ENCODE data around the gene AEBP1. TPM values are rescaled to one million over a fixed set of nuclear protein-coding genes. Genes with fewer than 3 reads are reported as not detected.

Gene AEBP1
- total and polyA plus RNA-seq, 7 donors, result 2.8 to 22.0 (median 7.8) TPM

DNA sequence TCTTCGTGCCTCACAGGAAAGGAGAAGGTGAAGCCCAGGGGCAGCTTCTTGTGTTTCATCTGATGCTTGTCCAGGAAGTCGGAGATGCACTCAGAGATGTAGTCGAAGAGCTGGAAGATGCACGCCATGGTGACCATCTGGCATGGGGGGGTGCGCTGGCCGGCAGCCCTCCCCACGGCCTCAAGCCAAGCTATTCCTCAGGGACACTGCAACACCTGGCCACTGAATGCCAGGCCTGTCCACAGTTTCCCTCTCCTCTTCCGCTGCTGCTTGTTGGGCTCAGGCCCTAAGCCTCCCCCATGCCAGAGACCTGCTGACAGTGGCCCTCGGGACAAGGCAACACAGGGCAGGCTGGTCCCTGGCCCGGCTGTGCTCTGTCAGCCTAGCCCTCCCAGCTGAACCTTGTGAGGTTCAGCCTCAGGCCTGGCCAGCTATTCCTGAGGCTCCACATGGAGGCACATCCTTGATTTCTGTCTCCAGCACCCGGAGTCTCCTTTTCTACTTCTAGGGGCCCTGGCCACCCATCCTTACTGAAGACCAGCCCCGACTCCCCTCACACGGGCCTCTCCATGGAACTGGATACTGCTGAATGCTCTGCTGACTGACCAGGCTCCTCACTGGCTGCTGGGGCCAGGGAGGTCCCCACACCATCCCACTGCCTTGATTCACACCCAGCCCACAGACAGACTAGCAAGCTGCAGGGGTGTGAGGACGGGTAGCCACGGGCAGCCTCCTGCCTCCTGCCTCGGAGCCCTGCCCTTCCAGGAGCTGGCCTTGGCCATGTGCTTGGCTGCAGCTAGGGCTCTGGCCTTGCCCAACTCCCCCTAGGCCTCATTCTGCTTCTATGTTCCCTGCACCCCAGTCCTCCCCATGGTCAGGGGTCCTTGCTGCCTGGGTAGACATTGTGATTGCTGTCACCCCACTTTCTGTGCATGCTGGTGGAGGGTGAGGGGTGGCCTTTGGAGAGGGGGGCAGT, 47.1 kb downstream of the AEBP1 start:
- no peak overlapping the region for H3K4me3 ChIP-seq
- ATAC-seq (no peak), DNase-seq (no peak)
- H3K4me1 ChIP-seq, result no peaks in the 10 kb centered on the region
- H3K36me3 ChIP-seq (ENCODE audit: insufficient read depth in 1 of 2, low read depth in 1 of 2), result no peaks in the 10 kb centered on the region
- peaks cover 0 to 6% (median 0%) of the 10 kb centered on the region in 3 donors for H3K27me3 ChIP-seq (ENCODE audit: insufficient read depth in 3 of 3, low read length in 2 of 3)
- no peaks in the 10 kb centered on the region for H3K9me3 ChIP-seq
- TF ChIP-seq, protein P1, sequence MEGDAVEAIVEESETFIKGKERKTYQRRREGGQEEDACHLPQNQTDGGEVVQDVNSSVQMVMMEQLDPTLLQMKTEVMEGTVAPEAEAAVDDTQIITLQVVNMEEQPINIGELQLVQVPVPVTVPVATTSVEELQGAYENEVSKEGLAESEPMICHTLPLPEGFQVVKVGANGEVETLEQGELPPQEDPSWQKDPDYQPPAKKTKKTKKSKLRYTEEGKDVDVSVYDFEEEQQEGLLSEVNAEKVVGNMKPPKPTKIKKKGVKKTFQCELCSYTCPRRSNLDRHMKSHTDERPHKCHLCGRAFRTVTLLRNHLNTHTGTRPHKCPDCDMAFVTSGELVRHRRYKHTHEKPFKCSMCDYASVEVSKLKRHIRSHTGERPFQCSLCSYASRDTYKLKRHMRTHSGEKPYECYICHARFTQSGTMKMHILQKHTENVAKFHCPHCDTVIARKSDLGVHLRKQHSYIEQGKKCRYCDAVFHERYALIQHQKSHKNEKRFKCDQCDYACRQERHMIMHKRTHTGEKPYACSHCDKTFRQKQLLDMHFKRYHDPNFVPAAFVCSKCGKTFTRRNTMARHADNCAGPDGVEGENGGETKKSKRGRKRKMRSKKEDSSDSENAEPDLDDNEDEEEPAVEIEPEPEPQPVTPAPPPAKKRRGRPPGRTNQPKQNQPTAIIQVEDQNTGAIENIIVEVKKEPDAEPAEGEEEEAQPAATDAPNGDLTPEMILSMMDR (IDR thresholded peaks at IDR 0.05), result no peak
- intact Hi-C loops (cut with DNase I), result no loop called here
- WGBS, 3 donors, result 73 to 76% (median 75%) methylated on average over 15 to 16 of the region's 16 CpGs
- H3K27ac ChIP-seq, result no peak overlapping the region

DNA sequence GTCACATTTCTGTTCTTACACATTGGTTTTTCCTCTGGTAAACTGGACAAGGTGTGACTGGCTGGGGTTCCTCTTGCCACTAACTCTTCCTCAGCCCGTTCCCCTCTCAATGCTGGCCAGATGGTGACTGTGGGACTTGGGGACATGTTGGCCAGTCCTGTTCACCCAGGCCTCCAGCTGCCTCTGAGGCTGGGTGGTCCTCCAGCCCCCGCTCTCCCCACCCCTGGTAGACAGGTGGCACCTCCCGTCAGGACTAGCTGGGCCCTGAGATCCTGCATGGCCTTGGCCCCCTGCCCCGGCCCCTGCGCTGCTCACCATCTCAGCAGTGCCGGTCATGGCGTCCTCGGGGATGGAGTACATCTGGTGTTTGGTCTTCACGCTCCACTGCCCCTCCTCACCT, 47.8 kb downstream of the AEBP1 start:
- intact Hi-C loops (cut with DNase I), result no loop called here
- ATAC-seq, result no peak

DNA sequence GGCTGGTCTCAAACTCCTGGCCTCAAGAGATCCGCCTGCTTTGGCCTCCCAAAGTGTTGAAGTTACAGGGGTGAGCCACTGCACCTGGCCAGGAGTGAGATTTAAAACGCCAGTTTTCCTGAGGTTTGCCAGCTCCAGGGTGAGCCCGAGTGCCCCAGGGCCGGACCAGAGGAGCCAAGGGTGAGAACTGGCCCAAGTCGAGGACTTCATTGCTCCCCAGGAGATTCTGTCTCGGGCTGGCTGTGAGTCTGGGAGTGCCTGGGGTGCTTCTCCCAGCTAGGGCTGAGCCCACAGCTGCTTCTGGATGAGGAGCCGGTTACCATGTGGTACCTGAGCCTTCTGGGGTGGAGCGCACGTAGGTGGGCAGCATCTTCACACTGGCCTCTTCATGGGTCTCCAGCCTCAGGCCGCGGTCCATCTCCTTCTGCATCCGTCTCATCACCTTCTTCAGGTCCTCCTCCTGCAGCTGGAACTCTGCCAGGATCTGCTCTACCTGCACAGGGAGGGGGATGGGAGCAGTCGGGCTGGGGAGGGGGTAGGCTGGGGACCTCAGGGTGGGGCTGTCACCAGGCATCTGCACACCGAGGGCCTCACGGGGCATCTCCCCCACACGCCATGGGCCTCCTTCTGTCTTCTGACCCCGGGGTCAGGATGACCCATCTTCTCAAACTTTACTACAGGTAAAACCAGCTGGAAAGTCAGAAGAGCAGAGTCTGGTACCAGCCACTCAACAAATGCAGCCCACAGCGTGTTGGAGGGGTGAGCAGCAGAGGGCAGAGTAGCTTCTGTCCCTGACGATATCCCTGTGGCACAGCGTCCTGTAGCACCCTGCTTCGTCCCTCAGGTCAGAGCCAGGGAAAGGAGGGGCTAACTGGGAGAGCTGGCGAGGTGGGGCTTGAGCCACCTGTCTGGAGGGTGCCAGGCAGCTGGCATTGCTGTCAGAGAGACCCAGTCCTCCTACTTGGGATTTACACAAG, 49.1 kb downstream of the AEBP1 start:
- no peak for DNase-seq
- TF ChIP-seq, protein P1 (IDR thresholded peaks at IDR 0.05), result no peak
- WGBS, 3 donors, result 87 to 88% (median 88%) methylated on average over 22 of the region's 22 CpGs
- Histone ChIP-seq H3K4me3 (no peak overlapping the region), H3K9me3 (no peaks in the 10 kb centered on the region), H3K36me3 (ENCODE audit: insufficient read depth in 1 of 2, low read depth in 1 of 2) (no peaks in the 10 kb centered on the region), H3K4me1 (no peaks in the 10 kb centered on the region), H3K27ac (no peak overlapping the region), H3K27me3 (ENCODE audit: insufficient read depth in 3 of 3, low read length in 2 of 3) (no peaks in the 10 kb centered on the region)
- intact Hi-C loops (cut with DNase I), result no loop called here
- no peak for ATAC-seq

More for the DNA sequence above, 47.8 kb downstream of the AEBP1 start:
- DNase-seq, result no peak
- Histone ChIP-seq H3K36me3 (ENCODE audit: insufficient read depth in 1 of 2, low read depth in 1 of 2) (no peaks in the 10 kb centered on the region), H3K4me1 (no peaks in the 10 kb centered on the region), H3K9me3 (no peaks in the 10 kb centered on the region), H3K4me3 (no peak overlapping the region), H3K27ac (no peak overlapping the region), H3K27me3 (ENCODE audit: insufficient read depth in 3 of 3, low read length in 2 of 3) (no peaks in the 10 kb centered on the region)
- WGBS, 3 donors, result 88 to 94% (median 90%) methylated on average over 9 of the region's 9 CpGs
- TF ChIP-seq, protein P1 (IDR thresholded peaks at IDR 0.05), result no peak

DNA sequence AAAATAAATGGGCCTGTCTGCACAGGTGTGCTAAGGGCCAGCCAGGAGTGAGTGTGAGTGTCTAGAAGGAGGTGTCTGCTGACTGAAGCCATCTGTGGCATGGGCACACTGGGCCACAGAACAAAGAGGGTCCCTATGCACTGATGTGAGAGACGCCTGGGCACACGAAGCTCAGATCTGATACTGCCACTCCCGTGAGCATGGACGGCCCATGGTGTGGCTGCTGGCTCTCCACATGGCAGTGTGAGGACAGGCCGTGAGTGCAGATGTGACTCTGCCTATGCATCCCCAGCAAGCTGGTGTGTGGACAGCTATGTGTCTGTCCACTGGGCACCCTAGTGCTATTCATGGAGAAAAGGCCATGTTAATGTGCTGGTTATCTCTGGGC, 49.8 kb downstream of the AEBP1 start:
- H3K27me3 ChIP-seq (ENCODE audit: insufficient read depth in 3 of 3, low read length in 2 of 3), result no peaks in the 10 kb centered on the region
- H3K4me1 ChIP-seq, result peaks cover under 1% of the 10 kb centered on the region
- no peaks in the 10 kb centered on the region for H3K36me3 ChIP-seq (ENCODE audit: insufficient read depth in 1 of 2, low read depth in 1 of 2)
- intact Hi-C loops (cut with DNase I), result no loop called here
- H3K27ac ChIP-seq, result no peak overlapping the region
- H3K4me3 ChIP-seq, result no peak overlapping the region
- TF ChIP-seq, protein P1 (IDR thresholded peaks at IDR 0.05), result no peak
- ATAC-seq (no peak), DNase-seq (no peak)
- WGBS, 3 donors, result 92% methylated on average over 5 of the region's 5 CpGs
- no peaks in the 10 kb centered on the region for H3K9me3 ChIP-seq
